ENCODE measurements around the gene TICAM1. TPM values are rescaled to one million over a fixed set of nuclear protein-coding genes. Genes with fewer than 3 reads are reported as not detected.

TICAM1 gene
- total and polyA plus RNA-seq, 2 of the 13 experiments (the other 11 are each of a cell fraction or from before 2014, with no cell fraction given), result 0.33 to 0.95 TPM

- TF ChIP-seq, protein P1, sequence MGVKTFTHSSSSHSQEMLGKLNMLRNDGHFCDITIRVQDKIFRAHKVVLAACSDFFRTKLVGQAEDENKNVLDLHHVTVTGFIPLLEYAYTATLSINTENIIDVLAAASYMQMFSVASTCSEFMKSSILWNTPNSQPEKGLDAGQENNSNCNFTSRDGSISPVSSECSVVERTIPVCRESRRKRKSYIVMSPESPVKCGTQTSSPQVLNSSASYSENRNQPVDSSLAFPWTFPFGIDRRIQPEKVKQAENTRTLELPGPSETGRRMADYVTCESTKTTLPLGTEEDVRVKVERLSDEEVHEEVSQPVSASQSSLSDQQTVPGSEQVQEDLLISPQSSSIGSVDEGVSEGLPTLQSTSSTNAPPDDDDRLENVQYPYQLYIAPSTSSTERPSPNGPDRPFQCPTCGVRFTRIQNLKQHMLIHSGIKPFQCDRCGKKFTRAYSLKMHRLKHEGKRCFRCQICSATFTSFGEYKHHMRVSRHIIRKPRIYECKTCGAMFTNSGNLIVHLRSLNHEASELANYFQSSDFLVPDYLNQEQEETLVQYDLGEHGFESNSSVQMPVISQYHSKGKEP (CRISPR knock-in tag; IDR thresholded peaks at IDR 0.05), result 0 out of 2 replicates have a peak, but pooled peaks have one; percentile 29
- TF ChIP-seq ZEB1 (IDR thresholded peaks at IDR 0.05; ENCODE audit: insufficient replicate concordance, low read depth) (no peak), ZBTB7B (CRISPR knock-in tag; IDR thresholded peaks at IDR 0.05) (peak; percentile 47), ATM (IDR thresholded peaks at IDR 0.05; ENCODE audit: borderline replicate concordance) (no peak), ZNF7 (CRISPR knock-in tag; IDR thresholded peaks at IDR 0.05) (no peak), ZNF101 (CRISPR knock-in tag; IDR thresholded peaks at IDR 0.05; ENCODE audit: borderline replicate concordance, low read depth) (no peak), ZNF496 (CRISPR knock-in tag; IDR thresholded peaks at IDR 0.05; ENCODE audit: insufficient replicate concordance) (no peak), ZNF350 (CRISPR knock-in tag; IDR thresholded peaks at IDR 0.05; ENCODE audit: borderline replicate concordance, low read depth) (peak; percentile 73), RBFOX2 (IDR thresholded peaks at IDR 0.05; ENCODE audit: low read depth, low read length) (peak; percentile 78), ZNF841 (CRISPR knock-in tag; IDR thresholded peaks at IDR 0.05; ENCODE audit: borderline replicate concordance) (no peak), SSRP1 (CRISPR knock-in tag; IDR thresholded peaks at IDR 0.05) (no peak), MBD4 (IDR thresholded peaks at IDR 0.05; ENCODE audit: borderline replicate concordance, low read length) (no peak), CBX2 (IDR thresholded peaks at IDR 0.05; ENCODE audit: low read depth, low read length) (no peak), CBX2 (CRISPR knock-in tag; IDR thresholded peaks at IDR 0.05; ENCODE audit: low read depth) (no peak), ADNP (CRISPR knock-in tag; IDR thresholded peaks at IDR 0.05) (peak; percentile 91), ZNF484 (CRISPR knock-in tag; IDR thresholded peaks at IDR 0.05; ENCODE audit: borderline replicate concordance, low read depth) (no peak), ZNF605 (CRISPR knock-in tag; IDR thresholded peaks at IDR 0.05) (0 out of 2 replicates have a peak, but pooled peaks have one; percentile 31), ZSCAN29 (CRISPR knock-in tag; conservative IDR thresholded peaks at IDR 0.05) (no peak), EED (CRISPR knock-in tag; IDR thresholded peaks at IDR 0.05) (0 out of 2 replicates have a peak, but pooled peaks have one; percentile 20), FOXO1 (CRISPR knock-in tag; IDR thresholded peaks at IDR 0.05) (no peak; the same call in 1 of the 2 replicates), ZMYM4 (CRISPR knock-in tag; IDR thresholded peaks at IDR 0.05) (peak; percentile 64; the same call in 1 of the 2 replicates), THAP11 (CRISPR knock-in tag; IDR thresholded peaks at IDR 0.05) (no peak), JDP2 (CRISPR knock-in tag; IDR thresholded peaks at IDR 0.05; ENCODE audit: borderline replicate concordance) (no peak), NCOR1 (IDR thresholded peaks at IDR 0.05; ENCODE audit: borderline replicate concordance, low read length) (no peak; the same call in 1 of the 2 replicates)
- TF ChIP-seq, protein P2, sequence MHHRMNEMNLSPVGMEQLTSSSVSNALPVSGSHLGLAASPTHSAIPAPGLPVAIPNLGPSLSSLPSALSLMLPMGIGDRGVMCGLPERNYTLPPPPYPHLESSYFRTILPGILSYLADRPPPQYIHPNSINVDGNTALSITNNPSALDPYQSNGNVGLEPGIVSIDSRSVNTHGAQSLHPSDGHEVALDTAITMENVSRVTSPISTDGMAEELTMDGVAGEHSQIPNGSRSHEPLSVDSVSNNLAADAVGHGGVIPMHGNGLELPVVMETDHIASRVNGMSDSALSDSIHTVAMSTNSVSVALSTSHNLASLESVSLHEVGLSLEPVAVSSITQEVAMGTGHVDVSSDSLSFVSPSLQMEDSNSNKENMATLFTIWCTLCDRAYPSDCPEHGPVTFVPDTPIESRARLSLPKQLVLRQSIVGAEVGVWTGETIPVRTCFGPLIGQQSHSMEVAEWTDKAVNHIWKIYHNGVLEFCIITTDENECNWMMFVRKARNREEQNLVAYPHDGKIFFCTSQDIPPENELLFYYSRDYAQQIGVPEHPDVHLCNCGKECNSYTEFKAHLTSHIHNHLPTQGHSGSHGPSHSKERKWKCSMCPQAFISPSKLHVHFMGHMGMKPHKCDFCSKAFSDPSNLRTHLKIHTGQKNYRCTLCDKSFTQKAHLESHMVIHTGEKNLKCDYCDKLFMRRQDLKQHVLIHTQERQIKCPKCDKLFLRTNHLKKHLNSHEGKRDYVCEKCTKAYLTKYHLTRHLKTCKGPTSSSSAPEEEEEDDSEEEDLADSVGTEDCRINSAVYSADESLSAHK (CRISPR knock-in tag; IDR thresholded peaks at IDR 0.05; ENCODE audit: borderline replicate concordance), result no peak
Observed at GRCh38 chr19:4867534-4868285, 36.2 kb upstream of the TICAM1 start, which contains the start of gene PLIN3 (continued).

Data from HepG2 (cell line).